ENCODE results near the gene BHLHA15. TPM values are rescaled to one million over a fixed set of nuclear protein-coding genes. Genes with fewer than 3 reads are reported as not detected.

The BHLHA15 gene
- total RNA-seq, 1 experiment from 2014 or later = 5.2 TPM

DNA sequence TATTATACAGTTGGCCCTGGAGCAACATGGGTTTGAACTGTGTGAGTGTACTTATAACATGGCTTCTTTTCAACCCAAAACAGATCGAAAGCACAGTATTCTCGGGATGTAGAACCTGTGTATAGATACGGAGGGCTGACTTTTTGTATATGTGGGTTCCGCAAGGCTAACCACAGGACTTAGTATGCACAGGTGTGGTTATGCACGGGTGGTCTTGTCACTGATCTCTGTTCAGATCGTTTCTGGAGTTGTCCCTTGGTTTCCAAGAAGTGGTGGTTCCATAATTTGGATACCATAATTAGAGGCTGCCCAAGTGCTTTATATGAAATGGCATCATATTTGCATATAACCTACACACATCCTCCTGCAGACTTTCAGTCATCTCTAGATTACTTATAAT is 10.9 kb upstream of the BHLHA15 start:
- Histone ChIP-seq H3K4me2 (ENCODE audit: low read length) (no peak overlapping the region), H3K27me3 (ENCODE audit: insufficient read depth, low read length) (no peaks in the 10 kb centered on the region), H3K27ac (ENCODE audit: low read depth, low read length) (no peak overlapping the region), H3K36me3 (ENCODE audit: control insufficient read depth in 1 of 2, insufficient read depth in 2 of 2, low read length in 2 of 2) (no peaks in the 10 kb centered on the region), H2AFZ (ENCODE audit: low read depth, low read length, poor library complexity, severe bottlenecking) (no peak overlapping the region), H3K9ac (ENCODE audit: low read length) (no peak overlapping the region), H3K9me2 (ENCODE audit: insufficient read depth) (no peaks in the 10 kb centered on the region), H4K20me1 (ENCODE audit: insufficient read depth) (no peaks in the 10 kb centered on the region), H3K79me2 (ENCODE audit: insufficient read depth, low read length) (peaks cover 7% of the 10 kb centered on the region; the same call in 1 of the 2 replicates), H3K4me1 (ENCODE audit: control insufficient read depth in 1 of 2, insufficient read depth in 2 of 2, low read length in 2 of 2) (no peaks in the 10 kb centered on the region), H3K9me3 (ENCODE audit: control insufficient read depth in 1 of 2, insufficient read depth in 1 of 2, low read depth in 1 of 2, low read length in 2 of 2) (no peaks in the 10 kb centered on the region), H3K4me3 (replicated peaks in 1 of 2; ENCODE audit: low read depth in 1 of 2, low read length in 2 of 2) (no peak overlapping the region)
- intact Hi-C loops (cut with micrococcal nuclease) = no loop called here
- no peak for DNase-seq (ENCODE audit: low read depth, low spot score)
- ATAC-seq = no peak
- CTCF ChIA-PET = no interaction called here
- no TSS peak for BruUV-seq (replicated peaks)
- POLR2A ChIA-PET = no interaction called here
- TF ChIP-seq POLR2AphosphoS5 (IDR thresholded peaks at IDR 0.05; ENCODE audit: low read depth, low read length) = no peak
- no peak for TF ChIP-seq SP1 (IDR thresholded peaks at IDR 0.05; ENCODE audit: low read depth)
- TF ChIP-seq REST (IDR thresholded peaks at IDR 0.05; ENCODE audit: low read depth) = no peak
- TF ChIP-seq SIN3A (IDR thresholded peaks at IDR 0.05; ENCODE audit: low read depth) = no peak
- no peak for TF ChIP-seq ATF3 (IDR thresholded peaks at IDR 0.05)
- TF ChIP-seq EZH2 (IDR thresholded peaks at IDR 0.05) = no peak
- TF ChIP-seq FOSL1 (IDR thresholded peaks at IDR 0.05; ENCODE audit: low read depth) = no peak
- no peak for TF ChIP-seq TCF7L2 (IDR thresholded peaks at IDR 0.05; ENCODE audit: borderline replicate concordance, extremely low read depth, insufficient read depth, insufficient read length)
- no peak for TF ChIP-seq YY1 (IDR thresholded peaks at IDR 0.05; ENCODE audit: extremely low read depth, insufficient replicate concordance, low read depth, low read length)
- RAD21 ChIA-PET (ENCODE audit: low non-redundant PET in 1 of 2, low total read pairs in 2 of 2, uncharacterized antibody in 2 of 2, unreplicated experiment in 2 of 2) = no interaction called here
